ENCODE data around the gene PDZK1IP1. TPM values are rescaled to one million over a fixed set of nuclear protein-coding genes. Genes with fewer than 3 reads are reported as not detected.

The PDZK1IP1 gene
- total and polyA plus RNA-seq, 2 of the 13 experiments (the other 11 are each of a cell fraction or from before 2014, with no cell fraction given) = 0.24 to 1.6 TPM

GRCh38 chr1:47192458-47193384 is 2.9 kb upstream of the PDZK1IP1 start (continued):
- TF ChIP-seq ELK4 (CRISPR knock-in tag; IDR thresholded peaks at IDR 0.05; ENCODE audit: borderline replicate concordance) = no peak
- no peak; the same call in 1 of the 2 replicates for TF ChIP-seq CEBPG (CRISPR knock-in tag; IDR thresholded peaks at IDR 0.05)
- no peak for TF ChIP-seq ARID3A (IDR thresholded peaks at IDR 0.05; ENCODE audit: low read depth, low read length)
- no peak for TF ChIP-seq ZBTB46 (CRISPR knock-in tag; IDR thresholded peaks at IDR 0.05; ENCODE audit: borderline replicate concordance)
- TF ChIP-seq ZNF547 (CRISPR knock-in tag; IDR thresholded peaks at IDR 0.05) = no peak
- no peak for TF ChIP-seq SETDB1 (CRISPR knock-in tag; IDR thresholded peaks at IDR 0.05; ENCODE audit: borderline replicate concordance)
- peak; percentile 53; the same call in 1 of the 2 replicates for TF ChIP-seq CCDC6 (CRISPR knock-in tag; IDR thresholded peaks at IDR 0.05)
- TF ChIP-seq, protein P1, sequence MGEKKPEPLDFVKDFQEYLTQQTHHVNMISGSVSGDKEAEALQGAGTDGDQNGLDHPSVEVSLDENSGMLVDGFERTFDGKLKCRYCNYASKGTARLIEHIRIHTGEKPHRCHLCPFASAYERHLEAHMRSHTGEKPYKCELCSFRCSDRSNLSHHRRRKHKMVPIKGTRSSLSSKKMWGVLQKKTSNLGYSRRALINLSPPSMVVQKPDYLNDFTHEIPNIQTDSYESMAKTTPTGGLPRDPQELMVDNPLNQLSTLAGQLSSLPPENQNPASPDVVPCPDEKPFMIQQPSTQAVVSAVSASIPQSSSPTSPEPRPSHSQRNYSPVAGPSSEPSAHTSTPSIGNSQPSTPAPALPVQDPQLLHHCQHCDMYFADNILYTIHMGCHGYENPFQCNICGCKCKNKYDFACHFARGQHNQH (CRISPR knock-in tag; IDR thresholded peaks at IDR 0.05) = peak; percentile 28; the same call in 1 of the 2 replicates
- TF ChIP-seq, protein P2, sequence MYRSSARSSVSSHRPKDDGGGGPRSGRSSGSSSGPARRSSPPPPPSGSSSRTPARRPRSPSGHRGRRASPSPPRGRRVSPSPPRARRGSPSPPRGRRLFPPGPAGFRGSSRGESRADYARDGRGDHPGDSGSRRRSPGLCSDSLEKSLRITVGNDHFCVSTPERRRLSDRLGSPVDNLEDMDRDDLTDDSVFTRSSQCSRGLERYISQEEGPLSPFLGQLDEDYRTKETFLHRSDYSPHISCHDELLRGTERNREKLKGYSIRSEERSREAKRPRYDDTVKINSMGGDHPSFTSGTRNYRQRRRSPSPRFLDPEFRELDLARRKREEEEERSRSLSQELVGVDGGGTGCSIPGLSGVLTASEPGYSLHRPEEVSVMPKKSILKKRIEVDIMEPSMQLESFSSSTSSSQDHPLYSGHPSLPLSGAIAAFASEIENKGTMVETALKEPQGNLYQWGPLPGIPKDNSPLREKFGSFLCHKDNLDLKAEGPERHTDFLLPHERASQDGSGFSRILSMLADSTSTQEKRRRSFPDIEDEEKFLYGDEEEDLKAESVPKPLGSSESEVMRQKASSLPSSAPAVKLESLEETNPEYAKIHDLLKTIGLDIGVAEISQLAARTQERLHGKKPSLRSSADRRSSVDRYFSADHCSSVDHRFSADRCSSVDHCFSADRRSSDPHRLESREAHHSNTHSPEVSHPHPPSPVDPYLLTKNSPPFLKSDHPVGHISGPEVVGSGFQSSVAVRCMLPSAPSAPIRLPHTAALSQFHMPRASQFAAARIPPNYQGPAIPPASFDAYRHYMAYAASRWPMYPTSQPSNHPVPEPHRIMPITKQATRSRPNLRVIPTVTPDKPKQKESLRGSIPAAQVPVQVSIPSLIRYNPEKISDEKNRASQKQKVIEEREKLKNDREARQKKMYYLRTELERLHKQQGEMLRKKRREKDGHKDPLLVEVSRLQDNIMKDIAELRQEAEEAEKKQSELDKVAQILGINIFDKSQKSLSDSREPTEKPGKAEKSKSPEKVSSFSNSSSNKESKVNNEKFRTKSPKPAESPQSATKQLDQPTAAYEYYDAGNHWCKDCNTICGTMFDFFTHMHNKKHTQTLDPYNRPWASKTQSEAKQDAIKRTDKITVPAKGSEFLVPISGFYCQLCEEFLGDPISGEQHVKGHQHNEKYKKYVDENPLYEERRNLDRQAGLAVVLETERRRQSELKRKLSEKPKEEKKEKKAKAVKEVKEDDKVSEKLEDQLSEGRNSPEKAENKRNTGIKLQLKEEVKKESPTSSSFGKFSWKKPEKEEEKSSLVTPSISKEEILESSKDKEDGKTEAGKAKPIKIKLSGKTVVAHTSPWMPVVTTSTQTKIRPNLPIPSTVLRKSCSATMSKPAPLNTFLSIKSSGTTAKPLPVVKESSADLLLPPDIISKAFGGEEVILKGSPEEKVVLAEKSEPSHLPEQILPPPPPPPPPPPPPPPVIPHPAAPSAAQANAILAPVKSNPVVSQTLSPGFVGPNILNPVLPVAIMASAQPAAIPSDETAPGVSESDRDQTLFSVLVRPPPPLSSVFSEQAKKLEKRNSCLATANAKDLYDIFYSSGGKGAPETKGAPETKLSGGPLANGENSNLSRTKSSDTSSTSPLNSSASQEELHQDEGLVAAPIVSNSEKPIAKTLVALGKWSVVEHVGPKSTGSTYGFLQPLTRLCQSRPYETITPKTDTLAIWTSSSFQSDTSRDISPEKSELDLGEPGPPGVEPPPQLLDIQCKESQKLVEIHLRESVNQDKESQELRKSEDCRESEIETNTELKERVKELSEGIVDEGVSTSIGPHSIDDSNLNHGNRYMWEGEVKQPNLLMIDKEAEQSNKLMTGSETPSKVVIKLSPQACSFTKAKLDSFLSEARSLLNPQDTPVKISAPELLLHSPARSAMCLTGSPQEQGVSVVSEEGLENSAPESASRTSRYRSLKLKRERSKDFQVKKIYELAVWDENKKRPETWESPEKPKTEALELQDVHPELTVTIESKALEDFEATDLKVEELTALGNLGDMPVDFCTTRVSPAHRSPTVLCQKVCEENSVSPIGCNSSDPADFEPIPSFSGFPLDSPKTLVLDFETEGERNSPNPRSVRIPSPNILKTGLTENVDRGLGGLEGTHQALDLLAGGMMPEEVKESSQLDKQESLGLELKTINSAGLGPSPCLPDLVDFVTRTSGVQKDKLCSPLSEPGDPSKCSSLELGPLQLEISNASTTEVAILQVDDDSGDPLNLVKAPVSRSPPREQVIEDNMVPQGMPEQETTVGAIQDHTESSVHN (CRISPR knock-in tag; IDR thresholded peaks at IDR 0.05) = no peak

Data from HepG2 (cell line).